ENCODE measurements around the gene EGF. TPM values are rescaled to one million over a fixed set of nuclear protein-coding genes. Genes with fewer than 3 reads are reported as not detected.

Gene EGF
- total RNA-seq, 2 experiments from 2014 or later: not detected

GRCh38 chr4:109928327-109929045 lies 15.8 kb downstream of the EGF start:
- intact Hi-C loops (cut with micrococcal nuclease; ENCODE audit: unreplicated experiment): no loop called here
- Histone ChIP-seq H3K4me3 (ENCODE audit: low read depth, low read length, poor library complexity, severe bottlenecking) (no peak overlapping the region), H3K4me1 (ENCODE audit: insufficient read depth, low read length, poor library complexity, severe bottlenecking) (no peaks in the 10 kb centered on the region), H3K79me2 (ENCODE audit: insufficient read depth, low read depth, low read length) (no peaks in the 10 kb centered on the region), H3K9me3 (ENCODE audit: low read length) (no peaks in the 10 kb centered on the region), H3K9me2 (ENCODE audit: insufficient read depth, low read length) (no peaks in the 10 kb centered on the region), H3K36me3 (ENCODE audit: insufficient read depth, low read length) (no peaks in the 10 kb centered on the region), H4K20me1 (ENCODE audit: insufficient read depth, low read length) (no peaks in the 10 kb centered on the region), H3K4me2 (ENCODE audit: low read length) (no peak overlapping the region), H3K27ac (ENCODE audit: low read depth, low read length, poor library complexity, severe bottlenecking) (no peak overlapping the region), H2AFZ (ENCODE audit: low read length) (no peak overlapping the region)
- POLR2A ChIA-PET: interaction anchor here (0.7 kb wide), 1 partner anchor 1538 kb away, joined by 3 read pairs; no protein-coding TSS in a partner anchor
- BruUV-seq (replicated peaks): no TSS peak
- TF ChIP-seq CTCF (conservative IDR thresholded peaks at IDR 0.05; ENCODE audit: low read length) (no peak), EZH2phosphoT487 (IDR thresholded peaks at IDR 0.05; ENCODE audit: borderline replicate concordance, low read depth, low read length) (no peak)
- DNase-seq (ENCODE audit: low spot score): no peak
- CTCF ChIA-PET (ENCODE audit: unreplicated experiment): no interaction called here

GRCh38 chr4:109930464-109930863 lies 17.8 kb downstream of the EGF start:
- H3K4me1 ChIP-seq (ENCODE audit: insufficient read depth, low read length, poor library complexity, severe bottlenecking): no peaks in the 10 kb centered on the region
- no peak overlapping the region for H2AFZ ChIP-seq (ENCODE audit: low read length)
- ChIA-PET POLR2A (no interaction called here), CTCF (ENCODE audit: unreplicated experiment) (no interaction called here)
- H3K27ac ChIP-seq (ENCODE audit: low read depth, low read length, poor library complexity, severe bottlenecking): no peak overlapping the region
- no peaks in the 10 kb centered on the region for H3K9me2 ChIP-seq (ENCODE audit: insufficient read depth, low read length)
- no peaks in the 10 kb centered on the region for H4K20me1 ChIP-seq (ENCODE audit: insufficient read depth, low read length)
- H3K79me2 ChIP-seq (ENCODE audit: insufficient read depth, low read depth, low read length): no peaks in the 10 kb centered on the region
- no TSS peak for BruUV-seq (replicated peaks)
- TF ChIP-seq EZH2phosphoT487 (IDR thresholded peaks at IDR 0.05; ENCODE audit: borderline replicate concordance, low read depth, low read length): no peak
- no peak for TF ChIP-seq CTCF (conservative IDR thresholded peaks at IDR 0.05; ENCODE audit: low read length)
- no peak for DNase-seq (ENCODE audit: low spot score)
- H3K9me3 ChIP-seq (ENCODE audit: low read length): no peaks in the 10 kb centered on the region
- H3K36me3 ChIP-seq (ENCODE audit: insufficient read depth, low read length): no peaks in the 10 kb centered on the region
- intact Hi-C loops (cut with micrococcal nuclease; ENCODE audit: unreplicated experiment): no loop called here
- H3K4me3 ChIP-seq (ENCODE audit: low read depth, low read length, poor library complexity, severe bottlenecking): no peak overlapping the region
- no peak overlapping the region for H3K4me2 ChIP-seq (ENCODE audit: low read length)

- intact Hi-C loops (cut with micrococcal nuclease; ENCODE audit: unreplicated experiment): no loop called here
- TF ChIP-seq EZH2phosphoT487 (IDR thresholded peaks at IDR 0.05; ENCODE audit: borderline replicate concordance, low read depth, low read length) (no peak), CTCF (conservative IDR thresholded peaks at IDR 0.05; ENCODE audit: low read length) (no peak)
- Histone ChIP-seq H3K27ac (ENCODE audit: low read depth, low read length, poor library complexity, severe bottlenecking) (no peak overlapping the region), H3K9me3 (ENCODE audit: low read length) (no peaks in the 10 kb centered on the region), H2AFZ (ENCODE audit: low read length) (no peak overlapping the region), H3K36me3 (ENCODE audit: insufficient read depth, low read length) (no peaks in the 10 kb centered on the region), H3K4me3 (ENCODE audit: low read depth, low read length, poor library complexity, severe bottlenecking) (no peak overlapping the region), H3K4me1 (ENCODE audit: insufficient read depth, low read length, poor library complexity, severe bottlenecking) (no peaks in the 10 kb centered on the region), H3K4me2 (ENCODE audit: low read length) (no peak overlapping the region), H3K9me2 (ENCODE audit: insufficient read depth, low read length) (no peaks in the 10 kb centered on the region), H3K79me2 (ENCODE audit: insufficient read depth, low read depth, low read length) (no peaks in the 10 kb centered on the region), H4K20me1 (ENCODE audit: insufficient read depth, low read length) (no peaks in the 10 kb centered on the region)
- ChIA-PET POLR2A (no interaction called here), CTCF (ENCODE audit: unreplicated experiment) (no interaction called here)
- DNase-seq (ENCODE audit: low spot score): no peak
- BruUV-seq (replicated peaks): no TSS peak
Measured at GRCh38 chr4:109930872-109931271, 18.2 kb downstream of the EGF start.

All from OCI-LY7 (cell line).